ACC112 (cell line): ENCODE results near the gene SUCNR1.

Experiments used
- H2AFZ ChIP-seq: fragments of 200-600 bp; sonication (generic); one replicate; pipeline ENCODE4 v1.6.0; 2017; ENCODE audit warnings: antibody characterized with exemption, low read length; ENCODE audit not compliant: unreplicated experiment
- H3K27ac ChIP-seq: fragments of 200-600 bp; sonication (generic); 2 replicates; pipeline ENCODE4 v1.5.1; 2014; ENCODE audit warnings: low read depth, mild to moderate bottlenecking, antibody characterized with exemption, low read length, moderate library complexity
- H3K27me3 ChIP-seq: fragments of 200-600 bp; sonication (generic); 2 replicates; pipeline ENCODE4 v1.6.1; 2014; ENCODE audit warnings: mild to moderate bottlenecking, antibody characterized with exemption, low read length, moderate library complexity, mixed read lengths; ENCODE audit not compliant: insufficient read depth
- H3K36me3 ChIP-seq: fragments of 200-600 bp; sonication (generic); 2 replicates; pipeline ENCODE4 v1.6.1; 2016; ENCODE audit warnings: mild to moderate bottlenecking, antibody characterized with exemption, low read length, moderate library complexity, mixed read lengths; ENCODE audit not compliant: insufficient read depth
- H3K4me1 ChIP-seq: fragments of 200-600 bp; sonication (generic); one replicate; pipeline ENCODE4 v1.6.1; 2016; ENCODE audit warnings: low read length, mixed read lengths; ENCODE audit not compliant: insufficient read depth, unreplicated experiment, control insufficient read depth
- H3K4me3 ChIP-seq: fragments of 200-600 bp; sonication (generic); 2 replicates; pipeline ENCODE4 v1.5.1; 2014; ENCODE audit warnings: mild to moderate bottlenecking, low read depth, low read length
- H3K79me2 ChIP-seq: fragments of 200-600 bp; sonication (generic); one replicate; pipeline ENCODE4 v1.6.0; 2016; ENCODE audit warnings: low read length; ENCODE audit not compliant: control insufficient read depth, unreplicated experiment, insufficient read depth

The SUCNR1 gene

DNA sequence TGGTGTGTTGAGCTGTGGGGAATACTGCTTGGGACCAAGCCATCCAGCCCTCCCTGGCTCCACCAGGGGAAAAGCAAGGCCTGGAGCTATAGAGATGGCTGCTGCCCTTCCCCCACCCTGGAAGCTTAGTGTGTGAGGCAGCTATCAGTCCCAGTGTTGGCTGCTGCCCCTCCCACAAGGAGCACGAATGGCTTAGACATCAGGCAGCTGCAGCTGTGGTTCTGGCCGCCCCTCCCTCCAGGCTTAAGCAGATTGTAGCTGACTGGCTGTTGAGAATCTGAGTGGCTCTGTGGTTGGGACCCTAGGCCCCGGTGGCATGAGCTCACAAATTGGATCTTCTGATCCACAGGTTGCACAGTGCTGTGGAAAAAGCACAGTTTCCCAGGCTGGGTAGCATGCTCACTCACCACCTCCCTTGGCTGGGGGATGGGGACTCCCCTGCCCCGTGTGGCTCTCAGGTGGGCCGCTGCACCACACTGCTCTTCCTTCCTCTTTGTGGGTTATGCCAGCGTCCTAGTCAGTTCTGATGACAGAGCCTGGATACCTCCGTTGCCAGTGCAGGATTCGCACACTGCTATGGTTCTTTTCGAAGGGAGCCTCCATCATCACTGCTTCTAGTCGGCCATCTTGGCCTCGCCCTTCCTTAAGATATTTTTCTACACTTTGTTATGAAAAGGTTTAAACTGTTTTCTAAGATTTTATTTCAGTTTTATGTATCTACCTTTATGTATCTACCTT lies 21.2 kb upstream of the SUCNR1 start:
- Histone ChIP-seq H2AFZ (no peak overlapping the region), H3K79me2 (no peaks in the 10 kb centered on the region), H3K4me3 (no peak overlapping the region), H3K36me3 (0 out of 2 replicates have a peak, but pooled peaks cover 3% of the 10 kb centered on the region), H3K27me3 (no peaks in the 10 kb centered on the region), H3K27ac (no peak overlapping the region), H3K4me1 (no peaks in the 10 kb centered on the region)

DNA sequence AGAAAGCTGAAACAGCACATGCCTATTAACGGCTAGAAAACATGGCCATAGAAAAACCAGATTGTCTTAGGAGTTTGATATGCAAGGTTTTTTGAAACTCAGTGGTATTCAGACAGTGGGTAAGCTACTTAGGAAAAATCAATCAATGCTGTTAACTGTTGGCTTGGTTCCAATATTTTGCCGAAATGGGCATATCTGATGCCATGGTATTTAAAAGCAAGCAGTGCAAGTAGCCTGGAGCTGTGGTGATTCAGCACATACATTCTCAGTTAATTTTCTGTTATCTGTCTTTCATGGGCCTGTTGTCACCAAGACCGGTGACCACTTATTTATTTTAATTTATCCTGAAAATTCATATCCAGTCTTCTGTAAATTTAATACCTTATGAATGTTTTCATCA lies 17.3 kb upstream of the SUCNR1 start:
- Histone ChIP-seq H3K36me3 (no peaks in the 10 kb centered on the region), H3K4me1 (no peaks in the 10 kb centered on the region), H3K79me2 (no peaks in the 10 kb centered on the region), H2AFZ (no peak overlapping the region), H3K27me3 (no peaks in the 10 kb centered on the region), H3K4me3 (no peak overlapping the region), H3K27ac (no peak overlapping the region)

DNA sequence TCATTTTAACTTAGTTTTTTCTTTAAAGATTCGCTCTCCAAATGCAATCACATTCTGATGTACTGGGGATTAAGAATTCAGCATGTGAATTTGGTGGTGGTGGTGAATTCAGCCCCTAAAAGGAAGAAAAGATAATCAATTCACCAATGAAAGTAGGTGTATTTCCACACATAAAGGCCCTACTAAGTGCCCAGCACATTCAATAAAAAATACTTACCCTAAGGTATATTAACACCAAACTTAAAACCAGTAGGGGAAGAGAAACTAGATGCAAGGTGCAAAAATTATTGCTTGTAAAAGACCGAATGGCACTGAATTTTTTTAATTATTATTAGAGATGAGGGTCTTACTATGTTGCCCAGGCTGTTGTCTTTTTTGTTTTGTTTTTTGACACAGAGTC lies 16.8 kb upstream of the SUCNR1 start:
- no peaks in the 10 kb centered on the region for H3K27me3 ChIP-seq

DNA sequence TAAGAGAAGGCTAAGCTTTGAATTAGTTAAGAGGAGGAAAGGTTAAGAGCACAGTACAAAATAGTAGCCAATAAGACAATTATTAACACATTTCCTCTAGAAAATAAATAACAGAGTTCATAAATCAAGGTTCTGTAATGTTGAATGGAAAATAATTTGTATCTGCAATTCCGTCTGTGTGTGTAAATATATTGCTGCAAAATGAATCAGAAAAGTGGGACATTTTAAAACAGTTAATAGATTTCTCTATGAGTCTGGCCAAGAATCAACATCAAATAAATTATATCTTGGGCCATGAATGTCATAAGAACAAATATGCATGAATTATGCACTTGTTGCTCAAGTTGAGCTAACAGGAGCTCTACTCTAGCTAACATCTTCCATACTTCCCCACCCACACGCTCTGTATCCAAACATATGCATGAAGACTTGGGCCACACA lies 14.2 kb upstream of the SUCNR1 start:
- Histone ChIP-seq H3K27ac (no peak overlapping the region), H3K79me2 (no peaks in the 10 kb centered on the region), H2AFZ (no peak overlapping the region), H3K36me3 (no peaks in the 10 kb centered on the region), H3K4me3 (no peak overlapping the region), H3K4me1 (peaks cover 13% of the 10 kb centered on the region), H3K27me3 (no peaks in the 10 kb centered on the region)

More for the DNA sequence above, 16.8 kb upstream of the SUCNR1 start:
- Histone ChIP-seq H3K36me3 (no peaks in the 10 kb centered on the region), H3K27ac (no peak overlapping the region), H3K4me3 (no peak overlapping the region), H2AFZ (no peak overlapping the region), H3K79me2 (no peaks in the 10 kb centered on the region), H3K4me1 (no peaks in the 10 kb centered on the region)

DNA sequence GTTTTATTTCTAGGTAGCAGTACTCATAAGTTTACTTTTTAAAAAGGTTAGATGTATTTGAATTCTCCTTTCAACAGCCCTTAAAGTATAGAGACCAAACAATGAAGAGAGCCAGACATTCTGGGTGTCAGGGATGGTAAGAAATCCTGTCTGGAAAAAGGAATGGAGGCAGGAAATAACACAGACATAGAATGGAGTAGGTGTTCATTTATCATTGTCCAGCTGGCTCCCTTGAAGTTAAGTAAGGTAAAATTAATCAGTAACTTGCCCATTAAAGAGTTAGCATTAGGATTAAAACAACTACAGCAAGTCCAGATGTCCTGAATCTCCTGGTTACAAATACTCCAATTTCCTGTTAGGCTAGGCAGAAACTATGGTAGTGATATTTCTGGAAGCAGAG lies 13.5 kb upstream of the SUCNR1 start:
- Histone ChIP-seq H2AFZ (no peak overlapping the region), H3K36me3 (no peaks in the 10 kb centered on the region), H3K4me1 (peaks cover 18% of the 10 kb centered on the region), H3K27me3 (no peaks in the 10 kb centered on the region), H3K79me2 (no peaks in the 10 kb centered on the region), H3K27ac (no peak overlapping the region), H3K4me3 (no peak overlapping the region)

DNA sequence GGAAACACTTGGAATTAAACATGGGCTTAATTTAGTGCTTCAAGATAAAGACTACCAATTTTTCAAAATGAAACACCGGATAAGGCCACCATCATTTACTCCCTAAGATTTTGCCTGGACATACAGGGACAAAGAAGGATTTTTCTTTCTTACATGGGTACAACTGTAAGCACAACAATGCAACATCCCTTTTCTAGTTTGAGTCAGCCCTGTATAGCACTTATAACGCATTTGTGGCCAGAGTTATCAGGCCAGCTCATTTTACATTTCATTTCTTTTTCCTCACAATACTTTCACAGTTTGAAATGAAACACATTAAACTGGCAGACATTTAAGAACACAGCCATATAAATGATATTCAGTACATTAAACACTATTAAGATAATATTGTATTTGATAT lies 9.8 kb upstream of the SUCNR1 start:
- Histone ChIP-seq H3K4me3 (no peak overlapping the region), H3K4me1 (peaks cover 29% of the 10 kb centered on the region), H3K27me3 (no peaks in the 10 kb centered on the region), H3K79me2 (no peaks in the 10 kb centered on the region), H2AFZ (peak overlapping the region; percentile 41), H3K27ac (peak overlapping the region; percentile 79), H3K36me3 (no peaks in the 10 kb centered on the region)

DNA sequence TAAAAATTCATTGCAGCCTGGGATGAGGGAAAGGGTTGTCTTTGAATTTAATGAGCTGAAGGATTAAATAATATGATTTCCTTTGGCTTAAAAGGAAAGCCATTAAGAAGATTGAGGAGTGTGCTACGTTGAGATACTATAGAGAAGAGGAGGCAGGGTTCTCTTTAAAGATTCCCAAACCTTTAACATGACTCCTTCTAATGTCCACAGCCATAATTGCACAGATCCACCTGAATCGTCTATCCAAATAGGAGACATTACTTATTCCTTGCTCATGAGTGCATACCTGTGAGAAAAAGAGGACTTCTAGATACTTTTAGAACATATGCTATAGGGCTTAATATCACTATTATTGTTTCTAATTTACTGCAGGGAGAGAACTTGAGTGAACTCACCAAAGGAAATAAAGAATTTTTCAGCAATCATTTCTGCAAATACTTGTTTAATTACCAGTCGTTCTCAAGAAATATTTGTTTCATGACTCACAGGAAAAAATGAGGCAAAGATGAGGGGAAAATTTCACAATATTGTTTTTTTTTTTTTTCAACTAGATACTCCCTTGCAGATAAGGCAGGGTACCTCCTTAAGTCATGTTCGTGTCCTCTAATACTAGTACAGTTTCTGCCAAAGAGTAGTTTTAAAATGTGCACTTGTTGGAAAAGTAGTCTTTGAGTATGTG lies 8.9 kb upstream of the SUCNR1 start:
- Histone ChIP-seq H3K4me1 (peaks cover 29% of the 10 kb centered on the region), H3K36me3 (no peaks in the 10 kb centered on the region), H2AFZ (peak overlapping the region; percentile 44), H3K27ac (peak overlapping the region; percentile 79), H3K27me3 (no peaks in the 10 kb centered on the region), H3K79me2 (no peaks in the 10 kb centered on the region), H3K4me3 (peak overlapping the region; percentile 39; the same call in 1 of the 2 replicates)

DNA sequence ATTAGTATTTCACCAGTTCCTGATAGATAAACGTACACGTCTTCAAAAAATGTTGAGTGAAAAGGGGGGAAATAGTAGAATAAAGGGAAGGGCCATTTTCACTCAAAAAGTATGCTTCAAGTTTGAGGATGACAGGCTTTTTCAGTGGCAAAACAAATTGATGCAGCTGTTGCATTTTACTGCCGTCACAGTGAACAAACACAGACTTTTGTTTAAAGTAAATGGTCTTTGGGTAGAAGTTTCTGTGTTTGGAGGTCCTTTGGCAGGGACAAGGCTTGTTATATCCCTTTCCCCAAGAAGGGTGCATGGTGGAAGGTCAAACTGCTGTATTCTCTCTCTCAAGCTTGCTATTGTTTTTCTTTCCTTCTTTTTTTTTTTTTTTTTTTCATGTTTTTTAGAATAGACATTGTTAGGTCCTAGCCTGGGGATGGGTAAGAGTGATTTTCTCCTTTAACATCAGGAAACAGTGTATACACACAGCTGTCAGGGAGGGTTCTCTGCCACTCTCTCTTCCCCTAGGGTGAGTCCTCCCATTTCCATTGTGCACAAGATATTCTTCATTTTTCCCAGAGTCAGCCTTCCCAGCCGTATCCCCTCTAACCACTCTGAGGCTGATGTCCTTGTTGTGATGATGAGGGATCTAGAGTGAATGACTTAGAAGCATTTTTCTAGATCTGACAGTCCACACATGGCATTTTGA lies 6.6 kb upstream of the SUCNR1 start:
- no peak overlapping the region for H3K4me3 ChIP-seq
- H3K4me1 ChIP-seq, result peaks cover 35% of the 10 kb centered on the region
- no peaks in the 10 kb centered on the region for H3K27me3 ChIP-seq
- H3K36me3 ChIP-seq, result no peaks in the 10 kb centered on the region
- H3K79me2 ChIP-seq, result no peaks in the 10 kb centered on the region
- H2AFZ ChIP-seq, result peak overlapping the region; percentile 39
- no peak overlapping the region for H3K27ac ChIP-seq

DNA sequence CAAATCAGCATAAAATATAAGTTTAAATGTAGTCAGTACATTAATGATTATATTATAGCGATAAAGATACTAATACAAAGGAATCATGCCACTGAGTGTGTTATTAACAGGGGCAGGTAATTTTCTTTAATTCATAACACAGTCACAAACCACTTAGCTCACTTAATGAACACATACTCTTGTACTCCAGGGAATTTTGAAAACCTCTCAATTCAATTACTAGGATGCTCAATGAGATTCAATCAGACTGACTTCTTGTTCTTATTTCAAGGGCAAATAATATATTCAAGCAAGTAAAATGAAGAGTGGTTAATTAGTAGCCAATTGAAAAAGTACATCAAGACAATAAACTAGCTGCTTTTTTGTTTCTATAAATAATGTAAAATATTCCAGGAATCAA lies 5.8 kb upstream of the SUCNR1 start:
- Histone ChIP-seq H2AFZ (no peak overlapping the region), H3K27me3 (no peaks in the 10 kb centered on the region), H3K4me1 (peaks cover 35% of the 10 kb centered on the region), H3K79me2 (no peaks in the 10 kb centered on the region), H3K27ac (no peak overlapping the region), H3K4me3 (no peak overlapping the region), H3K36me3 (no peaks in the 10 kb centered on the region)

DNA sequence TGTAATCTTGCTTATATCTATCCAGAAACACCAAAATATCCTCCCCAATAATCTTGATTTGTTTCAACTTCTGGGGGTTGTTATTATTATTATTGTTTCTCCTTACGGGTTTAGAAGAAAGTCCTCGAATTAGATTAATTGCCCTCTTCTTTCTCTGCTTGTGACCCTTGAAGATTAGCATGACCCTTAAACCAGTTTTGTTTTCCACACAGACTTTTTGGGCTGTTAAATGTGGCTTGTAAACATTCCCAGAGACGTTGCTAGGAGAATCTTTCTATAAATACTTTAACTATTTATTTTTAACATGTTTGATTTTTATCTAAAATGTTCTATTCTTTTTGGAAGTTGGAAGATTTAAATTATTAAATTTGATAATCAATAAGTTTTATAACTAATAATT lies 4.3 kb upstream of the SUCNR1 start:
- no peak overlapping the region for H3K27ac ChIP-seq
- no peaks in the 10 kb centered on the region for H3K79me2 ChIP-seq
- H3K36me3 ChIP-seq, result no peaks in the 10 kb centered on the region
- H3K27me3 ChIP-seq, result no peaks in the 10 kb centered on the region
- H2AFZ ChIP-seq, result peak overlapping the region; percentile 34
- H3K4me1 ChIP-seq, result peaks cover 23% of the 10 kb centered on the region
- no peak overlapping the region for H3K4me3 ChIP-seq
